Transverse colon (tissue), 4 donors: ENCODE data around the gene SLC6A17.

Source experiments
- CTCF ChIP-seq, 5 experiments: fragments of 200-600 bp in 3 of 5; fragments of 450-650 bp in 2 of 5; sonication (generic) in 3 of 5; IDR thresholded peaks; 1 replicate in 2 of 5; 2 replicates in 3 of 5; pipeline ENCODE4 v1.5.1; 2016 to 2017; ENCODE audit warnings: antibody characterized with exemption in 5 of 5, inconsistent platforms in 3 of 5, mild to moderate bottlenecking in 2 of 5, moderate library complexity in 1 of 5
- EP300 ChIP-seq: sonication (generic); formaldehyde crosslinking; IDR thresholded peaks from one replicate; pipeline ENCODE4 v1.6.1; 2017; ENCODE audit warnings: antibody characterized with exemption, low read depth
- POLR2A ChIP-seq: fragments of 450-650 bp; IDR thresholded peaks from one replicate; pipeline ENCODE4 v1.6.1; 2016; ENCODE audit warnings: antibody characterized with exemption, mild to moderate bottlenecking, moderate library complexity
- POLR2AphosphoS5 ChIP-seq, 3 donors: sonication (generic); formaldehyde crosslinking; IDR thresholded peaks; one replicate each; pipeline ENCODE4 v1.6.1; 2016; ENCODE audit warnings: antibody characterized with exemption in 3 of 3

- TF ChIP-seq CTCF (IDR thresholded peaks at IDR 0.05) (no peak), POLR2AphosphoS5 (IDR thresholded peaks at IDR 0.05) (no peak), EP300 (no peak), POLR2A (no peak)
Observed at GRCh38 chr1:110250749-110251148, 100.5 kb downstream of the SLC6A17 start.
